H1 (cell line): Measurements from ENCODE around the gene GPR180. TPM values are rescaled to one million over a fixed set of nuclear protein-coding genes. Genes with fewer than 3 reads are reported as not detected.

ENCODE experiments used
- CTCF ChIA-PET: fragments of 300-600 bp; sonication (Branson Sonifier 250); formaldehyde crosslinking; loops from one replicate; lab custom pipeline; 2021; ENCODE audit not compliant: partially characterized antibody; lab: Charles Lee
- POLR2A ChIA-PET: fragments of 300-600 bp; sonication (Branson Sonifier 250); formaldehyde crosslinking; loops from one replicate; lab custom pipeline; 2021; ENCODE audit warnings: inconsistent platforms; ENCODE audit not compliant: partially characterized antibody; lab: Charles Lee
- DNase-seq, 2 experiments: peaks; one replicate each; pipeline versions ENCODE4 v3.0.0 to v3.0.0-alpha.2; 2010 to 2022; ENCODE audit warnings: low spot score in 2 of 2, low read depth in 1 of 2, mixed read lengths in 1 of 2
- FAIRE-seq: peaks from 2 replicates; lab custom pipeline; 2011; peaks lifted over from hg19 to GRCh38; lab: Jason Lieb, UNC
- H2AFZ ChIP-seq: 2 replicates; pipeline ENCODE4 v1.8.1; 2012; ENCODE audit warnings: low read length, inconsistent platforms
- H2AK5ac ChIP-seq: 2 replicates; pipeline ENCODE4 v1.6.1; 2013; ENCODE audit warnings: low read depth, low read length
- H2BK120ac ChIP-seq: replicated peaks from 2 replicates; pipeline ENCODE3; 2013; ENCODE audit warnings: low read depth, low read length, inconsistent platforms
- H2BK12ac ChIP-seq: 2 replicates; pipeline ENCODE4 v1.6.1; 2013; ENCODE audit warnings: low read depth, low read length
- H2BK15ac ChIP-seq: 2 replicates; pipeline ENCODE4 v1.6.1; 2013; ENCODE audit warnings: low read length
- H2BK20ac ChIP-seq: 2 replicates; pipeline ENCODE4 v1.6.1; 2013; ENCODE audit warnings: low read length
- H2BK5ac ChIP-seq: 2 replicates; pipeline ENCODE4 v1.6.1; 2013; ENCODE audit warnings: low read depth, low read length
- H3K14ac ChIP-seq: 2 replicates; pipeline ENCODE4 v1.6.1; 2013; ENCODE audit warnings: inconsistent platforms; ENCODE audit not compliant: insufficient read length
- H3K18ac ChIP-seq: 2 replicates; pipeline ENCODE4 v1.6.1; 2013; ENCODE audit warnings: low read length; ENCODE audit errors: extremely low read depth
- H3K23ac ChIP-seq: 2 replicates; pipeline ENCODE4 v1.6.1; 2013; ENCODE audit warnings: inconsistent platforms; ENCODE audit not compliant: insufficient read length
- H3K23me2 ChIP-seq: 2 replicates; pipeline ENCODE4 v1.6.1; 2013; ENCODE audit warnings: low read depth, low read length
- H3K27ac ChIP-seq: 2 replicates; pipeline ENCODE4 v1.6.1; 2011; ENCODE audit warnings: low read depth, low read length, inconsistent platforms
- H3K27me3 ChIP-seq, 4 experiments: replicated peaks in 1 of 4; 1 replicate in 1 of 4; 2 replicates in 3 of 4; pipeline versions ENCODE4 v1.6.1 to v1.8.1; 2011 to 2013; ENCODE audit warnings: low read length in 3 of 4, mild to moderate bottlenecking in 3 of 4, inconsistent platforms in 2 of 4, mixed read lengths in 2 of 4, moderate library complexity in 1 of 4; ENCODE audit not compliant: control insufficient read depth in 3 of 4, insufficient read depth in 3 of 4; ENCODE audit errors: extremely low read depth in 1 of 4
- H3K36me3 ChIP-seq, 4 experiments: 2 replicates each; pipeline versions ENCODE4 v1.6.1 to v1.8.1; 2011 to 2013; ENCODE audit warnings: mild to moderate bottlenecking in 4 of 4, low read length in 3 of 4, moderate library complexity in 2 of 4, control low read depth in 1 of 4, inconsistent platforms in 1 of 4; ENCODE audit not compliant: insufficient read depth in 4 of 4, control insufficient read depth in 2 of 4
- H3K4ac ChIP-seq: replicated peaks from 2 replicates; pipeline ENCODE3; 2013; ENCODE audit warnings: low read length, low read depth, mixed read lengths, inconsistent platforms; ENCODE audit not compliant: insufficient read length
- H3K4me1 ChIP-seq, 4 experiments: replicated peaks in 1 of 4; 1 replicate in 1 of 4; 2 replicates in 3 of 4; pipeline versions ENCODE4 v1.6.1 to v1.8.1; 2011 to 2013; ENCODE audit warnings: low read length in 3 of 4, inconsistent platforms in 2 of 4, mixed read lengths in 1 of 4; ENCODE audit not compliant: insufficient read depth in 4 of 4, control insufficient read depth in 3 of 4
- H3K4me2 ChIP-seq, 2 experiments: 2 replicates each; pipeline versions ENCODE4 v1.6.1 to v1.8.1; 2011 to 2013; ENCODE audit warnings: low read depth in 2 of 2, low read length in 2 of 2, control low read depth in 1 of 2, inconsistent platforms in 1 of 2, mild to moderate bottlenecking in 1 of 2; ENCODE audit not compliant: insufficient read depth in 1 of 2
- H3K4me3 ChIP-seq, 4 experiments: fragments of 200-600, 300-600 bp in 1 of 4; sonication (generic), shearing (Covaris generic), sonication (Bioruptor Twin) in 1 of 4; 2 replicates each; pipeline versions ENCODE4 v1.5.1 to v1.8.1; 2011 to 2016; ENCODE audit warnings: low read length in 4 of 4, low read depth in 3 of 4, control low read depth in 2 of 4, inconsistent platforms in 2 of 4, mild to moderate bottlenecking in 2 of 4, mixed read lengths in 1 of 4, moderate library complexity in 1 of 4; ENCODE audit not compliant: insufficient read depth in 2 of 4; ENCODE audit errors: extremely low read depth in 1 of 4
- H3K56ac ChIP-seq: replicated peaks from 2 replicates; pipeline ENCODE3; 2013; ENCODE audit warnings: low read depth, mild to moderate bottlenecking, mixed read lengths, low read length, inconsistent platforms; ENCODE audit not compliant: insufficient read length
- H3K79me1 ChIP-seq: 2 replicates; pipeline ENCODE4 v1.6.1; 2013; ENCODE audit warnings: low read depth, low read length, control low read depth
- H3K79me2 ChIP-seq, 2 experiments: 2 replicates each; pipeline versions ENCODE4 v1.6.1 to v1.8.1; 2012 to 2013; ENCODE audit warnings: low read length in 2 of 2, mild to moderate bottlenecking in 2 of 2, inconsistent platforms in 1 of 2; ENCODE audit not compliant: insufficient read depth in 2 of 2, control insufficient read depth in 1 of 2
- H3K9ac ChIP-seq, 4 experiments: replicated peaks in 1 of 4; 1 replicate in 1 of 4; 2 replicates in 3 of 4; pipeline versions ENCODE4 v1.6.1 to v1.8.1; 2011 to 2013; ENCODE audit warnings: low read depth in 3 of 4, low read length in 3 of 4, control low read depth in 2 of 4, mild to moderate bottlenecking in 2 of 4, moderate library complexity in 2 of 4, inconsistent platforms in 1 of 4; ENCODE audit errors: extremely low read depth in 1 of 4
- H3K9me3 ChIP-seq, 2 experiments: 2 replicates each; pipeline versions ENCODE4 v1.6.1 to v1.8.1; 2012 to 2013; ENCODE audit warnings: mild to moderate bottlenecking in 2 of 2, moderate library complexity in 2 of 2, control low read depth in 1 of 2, inconsistent platforms in 1 of 2, low read depth in 1 of 2, low read length in 1 of 2, mixed read lengths in 1 of 2; ENCODE audit not compliant: insufficient read depth in 2 of 2
- H4K20me1 ChIP-seq, 2 experiments: replicated peaks in 1 of 2; 2 replicates each; pipeline versions ENCODE3 to v1.8.1; 2011 to 2013; ENCODE audit warnings: inconsistent platforms in 2 of 2, low read length in 2 of 2, mild to moderate bottlenecking in 1 of 2; ENCODE audit not compliant: insufficient read depth in 2 of 2, control insufficient read depth in 1 of 2
- H4K5ac ChIP-seq: 2 replicates; pipeline ENCODE4 v1.6.1; 2013; ENCODE audit warnings: low read length, low read depth, mixed read lengths, inconsistent platforms; ENCODE audit not compliant: insufficient read length
- H4K8ac ChIP-seq: 2 replicates; pipeline ENCODE4 v1.8.0; 2013; ENCODE audit warnings: mild to moderate bottlenecking, moderate library complexity, low read length, inconsistent platforms; ENCODE audit not compliant: insufficient read depth; ENCODE audit errors: extremely low read depth
- H4K91ac ChIP-seq: replicated peaks from 2 replicates; pipeline ENCODE3; 2013; ENCODE audit warnings: low read length, mixed read lengths, inconsistent platforms; ENCODE audit not compliant: insufficient read length
- CREB1 ChIP-seq: IDR thresholded peaks from 2 replicates; pipeline ENCODE4 v1.6.1; 2012; ENCODE audit warnings: inconsistent platforms
- CTCF ChIP-seq, 3 experiments: IDR thresholded peaks; 1 replicate in 2 of 3; 2 replicates in 1 of 3; pipeline versions ENCODE4 v1.5.1 to v1.6.1; 2011; ENCODE audit warnings: low read length in 3 of 3, mild to moderate bottlenecking in 3 of 3, inconsistent platforms in 2 of 3, low read depth in 1 of 3, moderate library complexity in 1 of 3; ENCODE audit not compliant: insufficient read depth in 1 of 3; ENCODE audit errors: control extremely low read depth in 1 of 3
- EP300 ChIP-seq, 2 experiments: IDR thresholded peaks; 1 replicate in 1 of 2; 2 replicates in 1 of 2; pipeline ENCODE4 v1.6.1; 2011 to 2012; ENCODE audit warnings: low read depth in 2 of 2, low read length in 2 of 2, mild to moderate bottlenecking in 2 of 2, borderline replicate concordance in 1 of 2, inconsistent platforms in 1 of 2, moderate library complexity in 1 of 2
- EZH2 ChIP-seq: fragments of 200-600 bp; sonication (generic); IDR thresholded peaks from 2 replicates; pipeline ENCODE4 v1.7.1; 2012; ENCODE audit warnings: low read depth, mild to moderate bottlenecking, moderate library complexity, low read length, inconsistent platforms; ENCODE audit not compliant: severe bottlenecking
- MAFK ChIP-seq: IDR thresholded peaks from 2 replicates; pipeline ENCODE4 v1.6.1; 2012; ENCODE audit warnings: low read depth, mild to moderate bottlenecking, improper control_type of control experiment, low read length
- NRF1 ChIP-seq: IDR thresholded peaks from 2 replicates; pipeline ENCODE4 v1.6.1; 2011; ENCODE audit warnings: mild to moderate bottlenecking, low read depth, low read length, improper control_type of control experiment
- PHF8 ChIP-seq: fragments of 200-600 bp; sonication (generic); conservative IDR thresholded peaks from 2 replicates; pipeline ENCODE4 v1.7.1; 2012; ENCODE audit warnings: low read depth, mild to moderate bottlenecking, inconsistent platforms, low read length, moderate library complexity
- POLR2AphosphoS5 ChIP-seq: IDR thresholded peaks from 2 replicates; pipeline ENCODE4 v1.6.1; 2011; ENCODE audit warnings: low read depth, low read length
- SP4 ChIP-seq: IDR thresholded peaks from 2 replicates; pipeline ENCODE4 v1.6.1; 2012; ENCODE audit warnings: low read length, inconsistent platforms
- SUZ12 ChIP-seq: fragments of 200-600 bp; sonication (generic); IDR thresholded peaks from 2 replicates; pipeline ENCODE4 v1.6.1; 2012; ENCODE audit warnings: mild to moderate bottlenecking, inconsistent platforms, low read length, moderate library complexity, mixed read lengths
- WGBS, 2 experiments: shearing (Covaris generic) in 1 of 2; methylation state at CpG; one replicate each; pipeline versions ENCODE4 v1.1.6 to v1.1.7; 2013 to 2015; ENCODE audit warnings: low lambda C conversion rate in 2 of 2, mixed read lengths in 2 of 2, inconsistent platforms in 1 of 2, low coverage in 1 of 2, missing lambda C conversion rate in 1 of 2; ENCODE audit not compliant: insufficient replicate concordance in 2 of 2, insufficient coverage in 1 of 2, insufficient read length in 1 of 2; ENCODE audit errors: extremely low coverage in 1 of 2, missing lambda C conversion rate in 1 of 2; 5-methylcytosine and 5-hydroxymethylcytosine counted together
- polyA plus RNA-seq, 7 experiments: library from polyadenylated mRNA; depleted of rRNA in 3 of 7; stranded (reverse) in 5 of 7; unstranded in 2 of 7; fragments of >200 nt in 5 of 7; fragments of 200-250 nt in 2 of 7; gene quantifications; 1 replicate in 5 of 7; 2 replicates in 1 of 7; 4 replicates in 1 of 7; pipeline versions ENCODE4 v1.2.1 to v1.2.3, GENCODE V29; 2011 to 2013; ENCODE audit warnings: missing spikeins in 2 of 7, mixed read lengths in 2 of 7
- total RNA-seq: library from RNA; stranded (reverse); fragmentation: NEBNext Ultra II Directional; extraction: Animal tissue kit (Norgen Biotek cat#: 25700); gene quantifications from 2 replicates; pipeline ENCODE4 v1.2.1, GENCODE V29; 2021

The GPR180 gene
- total and polyA plus RNA-seq, 2 of the 8 experiments (the other 6 are each of a cell fraction or from before 2014, with no cell fraction given), result 1.8 to 4.8 TPM

GRCh38 chr13:94636942-94637578, 35.4 kb downstream of the GPR180 start:
- CTCF ChIA-PET, result interaction anchor here (0.7 to 1.3 kb wide), 3 partner anchors 16 to 23 kb away, joined by 3 to 5 read pairs (median 4); no protein-coding TSS in a partner anchor

More at GRCh38 chr13:94636942-94637578, 35.4 kb downstream of the GPR180 start:
- Histone ChIP-seq H4K91ac (no peak overlapping the region), H4K20me1 (no peaks in the 10 kb centered on the region), H3K9me3 (no peaks in the 10 kb centered on the region), H3K79me2 (no peaks in the 10 kb centered on the region), H3K14ac (no peak overlapping the region), H3K18ac (no peak overlapping the region), H2BK5ac (no peak overlapping the region), H3K56ac (no peak overlapping the region), H3K4ac (no peak overlapping the region), H3K27me3 (no peaks in the 10 kb centered on the region), H2AK5ac (no peak overlapping the region), H2BK12ac (no peak overlapping the region), H3K36me3 (no peaks in the 10 kb centered on the region), H2BK15ac (no peak overlapping the region), H2BK20ac (no peak overlapping the region), H2AFZ (no peak overlapping the region), H3K27ac (no peak overlapping the region), H4K8ac (no peak overlapping the region), H3K79me1 (no peaks in the 10 kb centered on the region), H3K23ac (no peak overlapping the region), H4K5ac (no peak overlapping the region), H3K23me2 (no peaks in the 10 kb centered on the region), H2BK120ac (no peak overlapping the region), H3K9ac (no peak overlapping the region), H3K4me2 (no peak overlapping the region), H3K4me1 (peaks cover 0 to 2% (median 0%) of the 10 kb centered on the region in 4 experiments; a peak in 2 of 7 replicates), H3K4me3 (no peak overlapping the region)
- 81% methylated on average over 1 of the region's 1 CpG; no CpG with 5 or more reads in 1 of the 2 experiments for WGBS, 2 experiments
- POLR2A ChIA-PET, result no interaction called here
- FAIRE-seq, result no peak
- TF ChIP-seq EZH2 (no peak), SP4 (no peak), SUZ12 (no peak), EP300 (IDR thresholded peaks at IDR 0.05; ENCODE audit: borderline replicate concordance in 1 of 2, low read depth in 2 of 2, low read length in 2 of 2) (no peak), POLR2AphosphoS5 (no peak), PHF8 (no peak), CTCF (IDR thresholded peaks at IDR 0.05; ENCODE audit: control extremely low read depth in 1 of 3, insufficient read depth in 1 of 3, low read depth in 1 of 3, low read length in 3 of 3) (no peak), NRF1 (no peak), MAFK (no peak), CREB1 (no peak)
- no peak for DNase-seq
